Thyroid gland (tissue), 4 donors: ENCODE measurements around the gene KIFC3. TPM values are rescaled to one million over a fixed set of nuclear protein-coding genes. Genes with fewer than 3 reads are reported as not detected.
"Not testable (repeated sequence)": the region's sequence is repeated elsewhere in the genome, so short reads cannot be mapped to it uniquely, and the experiment has no call there.

Source experiments
- DNase-seq, 2 donors: peaks; one replicate each; pipeline ENCODE4 v3.0.0-alpha.2; 2019
- H3K27ac ChIP-seq, 3 donors: fragments of 200-600 bp; sonication (generic); 1 replicate in 2 of 3; 2 replicates in 1 of 3; pipeline ENCODE4 v1.5.1; 2016 to 2019; ENCODE audit warnings: mild to moderate bottlenecking in 1 of 3, moderate library complexity in 1 of 3
- H3K27me3 ChIP-seq: fragments of 200-600 bp; sonication (generic); one replicate; pipeline ENCODE4 v1.5.1; 2019
- H3K36me3 ChIP-seq, 2 donors: fragments of 200-600 bp; sonication (generic); one replicate each; pipeline ENCODE4 v1.5.1; 2016 to 2019
- H3K4me1 ChIP-seq, 2 donors: fragments of 200-600 bp; sonication (generic); one replicate each; pipeline ENCODE4 v1.5.1; 2017 to 2019
- H3K4me3 ChIP-seq, 3 donors: fragments of 200-600 bp; sonication (generic); replicated peaks in 1 of 3; 1 replicate in 2 of 3; 2 replicates in 1 of 3; pipeline ENCODE4 v1.5.1; 2016; ENCODE audit warnings: mild to moderate bottlenecking in 1 of 3
- H3K9me3 ChIP-seq: fragments of 200-600 bp; sonication (generic); one replicate; pipeline ENCODE4 v1.5.1; 2017
- CTCF ChIP-seq, 6 experiments: fragments of 200-600 bp in 3 of 6; fragments of 450-650 bp in 3 of 6; sonication (generic) in 3 of 6; IDR thresholded peaks; one replicate each; pipeline ENCODE4 v1.5.1; 2016 to 2019; ENCODE audit warnings: antibody characterized with exemption in 6 of 6, mild to moderate bottlenecking in 2 of 6, inconsistent platforms in 1 of 6, moderate library complexity in 1 of 6
- POLR2A ChIP-seq, 2 donors: fragments of 450-650 bp; IDR thresholded peaks; one replicate each; pipeline ENCODE4 v1.6.1; 2017; ENCODE audit warnings: antibody characterized with exemption in 2 of 2, mild to moderate bottlenecking in 2 of 2, moderate library complexity in 1 of 2
- WGBS, 2 donors: methylation state at CpG; one replicate each; pipeline ENCODE4 v1.1.5; 2017; 5-methylcytosine and 5-hydroxymethylcytosine counted together
- intact Hi-C: fragments of 100-400 bp; cut with DNase I; formaldehyde crosslinking; loops from one replicate; pipeline ENCODE4 v1.15.1; 2023
- total RNA-seq, 4 donors: library from RNA; depleted of rRNA; stranded (reverse); fragments of >200 nt; gene quantifications; one replicate each; pipeline ENCODE4 v1.2.3, GENCODE V29; 2016

The KIFC3 gene
- total RNA-seq, 4 donors from 2014 or later, result 88.8 to 153 (median 132) TPM

GRCh38 chr16:57814896-57815295 is 12.6 kb upstream of the KIFC3 start:
- H3K27ac ChIP-seq, result peak overlapping the region; percentile 98 to 100 (median 98)
- intact Hi-C loops, result no loop called here

DNA sequence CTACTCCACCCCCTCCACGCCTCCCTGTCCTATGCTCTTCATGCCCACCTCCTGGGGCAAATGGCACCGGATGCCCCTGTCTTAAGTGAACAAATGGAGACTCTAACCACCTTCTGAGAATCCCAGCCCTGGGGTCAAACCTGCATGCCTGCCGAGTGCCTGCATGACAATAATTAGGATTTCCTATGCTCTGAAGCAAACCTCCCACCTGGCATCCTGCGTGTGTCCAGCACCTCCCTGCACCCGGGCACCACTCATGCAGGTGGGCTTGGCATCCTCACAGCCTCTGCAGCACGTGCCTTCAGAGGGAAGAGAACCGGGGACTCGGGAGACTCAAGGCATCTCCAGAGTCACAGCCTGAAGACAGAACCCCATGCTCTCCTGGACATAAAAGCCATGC is 11.2 kb upstream of the KIFC3 start:
- WGBS, 2 donors, result 86 to 93% methylated on average over 6 to 8 of the region's 8 CpGs
- no peaks in the 10 kb centered on the region for H3K9me3 ChIP-seq
- no peak for TF ChIP-seq POLR2A (IDR thresholded peaks at IDR 0.05)
- no peak for TF ChIP-seq CTCF (IDR thresholded peaks at IDR 0.05)
- no peaks in the 10 kb centered on the region for H3K27me3 ChIP-seq
- no peak for DNase-seq
- intact Hi-C loops, result no loop called here
- no peak overlapping the region for H3K4me3 ChIP-seq
- no peaks in the 10 kb centered on the region for H3K36me3 ChIP-seq
- peaks cover 38 to 58% of the 10 kb centered on the region in 2 donors for H3K4me1 ChIP-seq
- peak overlapping the region in 2 of 3 donors; percentile 19 to 34 for H3K27ac ChIP-seq

More at GRCh38 chr16:57814896-57815295, 12.6 kb upstream of the KIFC3 start:
- 86 to 100% methylated on average over 2 of the region's 3 CpGs for WGBS, 2 donors
- Histone ChIP-seq H3K4me1 (peaks cover 33 to 44% of the 10 kb centered on the region in 2 donors), H3K9me3 (no peaks in the 10 kb centered on the region), H3K27me3 (no peaks in the 10 kb centered on the region), H3K36me3 (no peaks in the 10 kb centered on the region), H3K4me3 (no peak overlapping the region)
- no peak for DNase-seq
- no peak for TF ChIP-seq POLR2A (IDR thresholded peaks at IDR 0.05)
- TF ChIP-seq CTCF (IDR thresholded peaks at IDR 0.05), result no peak

DNA sequence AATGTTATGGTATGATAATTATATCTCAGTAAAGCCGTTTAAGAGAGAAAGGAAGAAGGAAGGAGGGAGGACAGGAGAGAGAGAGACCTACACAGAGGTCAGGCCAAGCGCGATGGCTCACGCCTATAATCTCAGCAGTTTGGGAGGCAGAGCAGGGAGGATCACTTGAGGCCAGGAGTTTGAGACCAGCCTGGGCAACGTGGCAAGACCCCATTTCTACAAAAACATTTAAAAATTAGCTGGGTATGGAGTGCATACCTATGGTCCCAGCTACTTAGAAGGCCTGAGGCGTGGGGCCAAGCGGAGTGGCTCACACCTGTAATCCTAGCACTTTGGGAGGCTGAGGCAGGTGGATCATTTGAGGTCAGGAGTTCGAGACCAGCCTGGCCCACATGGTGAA is 9.0 kb upstream of the KIFC3 start:
- H3K9me3 ChIP-seq, H3K4me3 ChIP-seq, H3K27me3 ChIP-seq, DNase-seq, intact Hi-C loops, H3K36me3 ChIP-seq: not testable (repeated sequence)
- peak overlapping the region in 2 of 3 donors; percentile 91 to 98 for H3K27ac ChIP-seq
- H3K4me1 ChIP-seq, result peaks cover 43 to 65% of the 10 kb centered on the region in 2 donors
- 90 to 92% methylated on average over 8 of the region's 8 CpGs for WGBS, 2 donors

DNA sequence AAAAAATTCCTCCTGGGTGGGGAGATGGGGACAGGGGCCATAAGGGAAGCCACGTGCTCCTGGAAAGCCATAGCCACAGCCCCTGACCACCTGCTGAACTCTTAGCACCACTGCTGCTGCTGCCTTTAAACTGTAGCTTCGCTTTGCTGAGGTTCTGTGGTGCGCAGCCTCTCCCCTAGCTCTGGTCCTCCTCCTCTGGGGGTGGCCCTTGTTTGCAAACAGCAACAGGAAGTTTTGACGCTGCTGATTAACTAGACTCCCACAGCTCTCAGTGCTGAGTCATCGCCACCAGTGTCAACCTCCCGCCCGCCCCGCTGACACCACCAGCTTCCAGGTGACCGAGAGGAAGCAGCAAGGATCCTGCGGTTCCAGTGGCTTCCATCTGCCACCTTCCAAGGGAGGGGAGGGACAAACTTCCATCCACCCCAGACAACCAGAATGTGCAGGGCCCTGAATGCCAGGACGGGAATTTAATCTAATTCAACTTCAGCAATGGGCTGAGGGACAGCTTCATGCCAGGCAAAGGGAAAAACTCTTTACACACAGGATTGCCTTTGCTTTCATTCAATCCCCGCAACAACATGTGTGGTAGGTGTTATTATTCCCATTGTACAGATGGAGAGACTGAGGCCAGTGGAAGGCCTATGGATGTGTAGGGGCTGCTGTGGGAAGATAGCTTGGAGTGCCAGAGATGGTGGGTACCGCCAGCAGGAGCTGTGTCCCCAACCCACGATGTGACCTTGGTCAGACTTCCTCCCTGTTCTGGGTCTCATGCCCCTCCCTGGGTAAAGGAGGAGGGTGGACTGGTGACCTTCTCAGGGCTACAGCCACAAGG is 8.1 kb upstream of the KIFC3 start:
- Histone ChIP-seq H3K27me3 (no peaks in the 10 kb centered on the region), H3K9me3 (no peaks in the 10 kb centered on the region), H3K4me1 (peaks cover 35 to 59% of the 10 kb centered on the region in 2 donors), H3K27ac (peak overlapping the region; percentile 37 to 98 (median 91)), H3K4me3 (no peak overlapping the region), H3K36me3 (no peaks in the 10 kb centered on the region)
- TF ChIP-seq POLR2A (IDR thresholded peaks at IDR 0.05) (peak in 1 of 2 donors; percentile 47), CTCF (IDR thresholded peaks at IDR 0.05) (no peak)
- intact Hi-C loops, result no loop called here
- 62 to 67% methylated on average over 13 to 14 of the region's 14 CpGs for WGBS, 2 donors
- peak; percentile 63 to 74 for DNase-seq

DNA sequence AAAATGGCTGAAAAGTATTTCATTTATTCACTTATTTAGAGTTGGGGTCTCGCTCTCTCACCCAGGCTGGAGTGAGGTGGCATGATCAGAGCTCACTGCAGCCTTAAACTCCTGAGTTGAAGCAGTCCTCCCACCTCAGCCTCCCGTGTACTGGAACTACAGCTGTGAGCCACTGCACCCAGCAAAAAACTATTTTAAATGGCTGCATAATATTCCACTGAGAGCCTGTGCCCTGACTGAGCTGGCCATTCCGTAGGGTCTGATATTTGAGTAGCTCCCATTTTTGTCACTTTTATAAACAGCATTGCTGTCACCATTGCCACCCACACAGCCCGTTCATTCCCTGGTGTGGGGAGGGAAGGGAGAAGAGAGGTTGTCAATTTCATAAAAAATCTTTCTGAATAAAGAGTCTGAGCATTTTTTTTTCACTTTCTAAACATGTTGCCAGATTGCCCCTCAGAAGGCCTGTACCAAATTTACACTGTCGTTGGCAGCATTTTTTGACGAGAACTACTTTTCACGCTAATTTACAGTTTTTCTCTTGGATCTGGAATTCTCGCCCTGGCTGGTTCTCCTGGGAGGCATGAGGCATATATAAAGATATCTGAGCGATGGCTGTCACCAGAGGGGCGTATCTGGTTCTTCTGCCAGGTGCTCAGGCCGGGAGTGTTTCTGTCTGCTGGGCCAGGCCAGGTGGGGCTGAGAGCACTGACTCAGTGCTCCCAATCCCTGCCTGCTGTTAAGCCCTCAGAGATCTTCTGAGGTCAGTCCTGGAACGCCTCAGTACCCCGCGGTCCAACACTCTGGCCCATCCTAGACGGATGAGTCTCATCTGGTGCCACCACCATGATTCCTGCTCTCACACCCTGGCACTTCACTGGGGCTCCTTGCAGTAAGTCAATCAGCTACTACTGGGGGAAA is 7.2 kb upstream of the KIFC3 start:
- no peak for TF ChIP-seq CTCF (IDR thresholded peaks at IDR 0.05)
- TF ChIP-seq POLR2A (IDR thresholded peaks at IDR 0.05), result no peak
- Histone ChIP-seq H3K27ac (peak overlapping the region in 2 of 3 donors; percentile 91 to 98), H3K27me3 (no peaks in the 10 kb centered on the region)

More for the DNA sequence above, 7.2 kb upstream of the KIFC3 start:
- Histone ChIP-seq H3K36me3 (no peaks in the 10 kb centered on the region), H3K9me3 (no peaks in the 10 kb centered on the region), H3K4me1 (peaks cover 28 to 53% of the 10 kb centered on the region in 2 donors), H3K4me3 (no peak overlapping the region)
- intact Hi-C loops, result loop anchor here (10.0 kb wide), 1 partner anchor 185 kb away; no protein-coding TSS in a partner anchor
- no peak for DNase-seq
- 91 to 92% methylated on average over 12 to 15 of the region's 15 CpGs for WGBS, 2 donors
